Measurements from ENCODE around the gene NTM. TPM values are rescaled to one million over a fixed set of nuclear protein-coding genes. Genes with fewer than 3 reads are reported as not detected.

Gene NTM
- polyA plus RNA-seq, 1 experiment = 33.6 TPM

DNA sequence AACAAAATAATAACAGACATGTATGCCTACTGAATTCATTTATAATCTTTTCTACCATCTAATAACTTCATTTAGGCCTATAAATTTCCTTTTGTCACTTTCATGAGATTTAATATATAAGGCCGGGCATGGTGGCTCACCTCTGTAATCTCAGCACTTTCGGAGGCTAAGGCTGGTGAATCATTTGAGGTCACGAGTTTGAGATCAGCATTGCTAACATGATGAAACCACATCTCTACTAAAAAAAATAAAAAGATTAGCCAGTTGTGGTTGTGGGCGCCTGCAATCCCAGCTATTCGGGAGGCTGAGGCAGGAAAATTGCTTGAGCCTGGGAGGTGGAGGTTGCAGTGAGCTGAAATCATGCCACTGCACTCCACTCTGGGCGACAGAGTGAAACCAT is 14.2 kb upstream of the NTM start:
- no peaks in the 10 kb centered on the region for H3K27me3 ChIP-seq (ENCODE audit: control insufficient read depth, insufficient read depth, low read length)
- no peak for DNase-seq (ENCODE audit: low read depth)
- H3K4me3 ChIP-seq (ENCODE audit: low read depth, low read length) = no peak overlapping the region
- H3K36me3 ChIP-seq (ENCODE audit: control insufficient read depth, insufficient read depth, low read length) = no peaks in the 10 kb centered on the region
- TF ChIP-seq, protein P1, sequence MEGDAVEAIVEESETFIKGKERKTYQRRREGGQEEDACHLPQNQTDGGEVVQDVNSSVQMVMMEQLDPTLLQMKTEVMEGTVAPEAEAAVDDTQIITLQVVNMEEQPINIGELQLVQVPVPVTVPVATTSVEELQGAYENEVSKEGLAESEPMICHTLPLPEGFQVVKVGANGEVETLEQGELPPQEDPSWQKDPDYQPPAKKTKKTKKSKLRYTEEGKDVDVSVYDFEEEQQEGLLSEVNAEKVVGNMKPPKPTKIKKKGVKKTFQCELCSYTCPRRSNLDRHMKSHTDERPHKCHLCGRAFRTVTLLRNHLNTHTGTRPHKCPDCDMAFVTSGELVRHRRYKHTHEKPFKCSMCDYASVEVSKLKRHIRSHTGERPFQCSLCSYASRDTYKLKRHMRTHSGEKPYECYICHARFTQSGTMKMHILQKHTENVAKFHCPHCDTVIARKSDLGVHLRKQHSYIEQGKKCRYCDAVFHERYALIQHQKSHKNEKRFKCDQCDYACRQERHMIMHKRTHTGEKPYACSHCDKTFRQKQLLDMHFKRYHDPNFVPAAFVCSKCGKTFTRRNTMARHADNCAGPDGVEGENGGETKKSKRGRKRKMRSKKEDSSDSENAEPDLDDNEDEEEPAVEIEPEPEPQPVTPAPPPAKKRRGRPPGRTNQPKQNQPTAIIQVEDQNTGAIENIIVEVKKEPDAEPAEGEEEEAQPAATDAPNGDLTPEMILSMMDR (IDR thresholded peaks at IDR 0.05; ENCODE audit: insufficient read depth, low read depth, low read length) = no peak
- CTCF ChIA-PET = no interaction called here
- POLR2A ChIA-PET = no interaction called here

DNA sequence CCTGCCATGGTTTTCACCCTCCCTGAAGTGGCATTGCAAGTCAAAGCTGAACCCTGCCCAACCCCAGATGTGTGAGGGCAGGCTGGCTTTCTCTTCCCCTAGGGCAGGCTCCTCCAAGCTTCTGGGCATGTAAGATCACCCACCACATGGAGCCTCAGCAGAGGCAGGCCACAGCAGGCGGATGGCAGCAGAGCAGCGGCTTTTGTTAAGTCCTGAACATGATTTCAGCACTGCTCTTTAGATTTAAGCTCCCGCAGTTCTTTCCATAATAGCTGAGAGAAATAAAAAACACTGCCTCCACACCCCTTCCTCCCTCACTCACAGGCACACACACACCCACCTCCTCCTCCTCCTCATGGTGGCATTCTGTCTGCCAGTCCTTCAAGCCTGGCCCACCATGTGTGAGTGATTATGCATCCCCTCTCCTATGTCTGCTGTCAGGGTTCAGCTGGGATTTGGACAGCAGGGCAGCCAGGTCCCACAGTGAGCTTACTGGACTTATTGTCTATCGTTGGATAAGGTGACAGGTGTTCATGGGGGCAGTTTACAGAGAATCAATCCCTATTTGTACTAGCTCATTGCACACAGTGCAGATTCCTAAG is 5.0 kb upstream of the NTM start:
- H3K36me3 ChIP-seq (ENCODE audit: control insufficient read depth, insufficient read depth, low read length) = no peaks in the 10 kb centered on the region
- CTCF ChIA-PET = interaction anchor here (1.1 kb wide), 1 partner anchor 91 kb away, joined by 4 read pairs; no protein-coding TSS in a partner anchor
- POLR2A ChIA-PET = no interaction called here
- TF ChIP-seq, protein P1 (IDR thresholded peaks at IDR 0.05; ENCODE audit: insufficient read depth, low read depth, low read length) = no peak
- H3K27me3 ChIP-seq (ENCODE audit: control insufficient read depth, insufficient read depth, low read length) = no peaks in the 10 kb centered on the region; the same call in 1 of the 2 replicates
- no peak overlapping the region for H3K4me3 ChIP-seq (ENCODE audit: low read depth, low read length)
- no peak for DNase-seq (ENCODE audit: low read depth)

DNA sequence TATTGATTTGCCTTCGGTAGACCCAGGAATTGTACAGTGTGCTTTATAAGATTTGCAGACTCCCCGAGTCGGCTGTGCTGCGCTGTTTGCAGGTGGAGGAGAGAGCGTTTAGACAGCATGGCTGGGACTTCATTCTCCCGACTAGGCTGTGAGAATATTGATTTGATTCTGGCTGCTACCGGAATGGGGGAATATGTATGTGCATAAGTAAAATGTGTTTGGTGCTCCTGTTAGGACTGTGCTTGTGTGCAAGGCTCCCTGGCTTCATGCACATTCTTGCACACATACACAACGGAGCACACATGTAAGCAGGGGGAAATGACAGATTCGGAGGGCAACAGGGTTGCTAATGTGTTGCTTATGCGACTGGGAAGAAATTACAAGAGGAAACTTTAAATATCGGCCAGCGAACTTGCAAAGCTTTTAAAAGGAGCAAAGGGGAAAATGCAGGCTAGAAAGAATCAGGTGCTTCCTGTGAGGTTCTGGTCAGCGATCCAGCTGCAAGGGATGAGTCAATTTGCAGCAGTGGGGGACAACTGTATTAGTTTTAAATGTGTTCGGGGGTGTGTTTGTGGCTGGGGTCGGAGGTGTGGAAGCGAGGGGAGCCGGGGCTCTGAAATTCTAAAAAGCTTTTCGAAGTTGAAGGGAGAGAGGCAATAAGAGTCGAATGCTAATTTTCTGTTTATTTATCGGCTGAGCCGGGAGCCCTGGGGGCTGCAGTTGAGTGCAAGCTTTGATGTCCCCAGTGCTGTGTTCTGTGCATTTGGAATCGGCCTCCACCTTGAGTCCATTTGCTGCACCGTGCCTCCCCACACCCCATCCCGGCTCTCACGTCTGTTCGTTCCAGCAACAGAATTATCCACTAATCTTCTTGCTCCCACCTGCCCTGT is 731 bp downstream of the NTM start:
- CTCF ChIA-PET = no interaction called here
- no peak for DNase-seq (ENCODE audit: low read depth)
- H3K27me3 ChIP-seq (ENCODE audit: control insufficient read depth, insufficient read depth, low read length) = peaks cover 5% of the 10 kb centered on the region; the same call in 1 of the 2 replicates
- TF ChIP-seq, protein P1 (IDR thresholded peaks at IDR 0.05; ENCODE audit: insufficient read depth, low read depth, low read length) = no peak
- POLR2A ChIA-PET = no interaction called here
- H3K4me3 ChIP-seq (ENCODE audit: low read depth, low read length) = no peak overlapping the region
- no peaks in the 10 kb centered on the region for H3K36me3 ChIP-seq (ENCODE audit: control insufficient read depth, insufficient read depth, low read length)

DNA sequence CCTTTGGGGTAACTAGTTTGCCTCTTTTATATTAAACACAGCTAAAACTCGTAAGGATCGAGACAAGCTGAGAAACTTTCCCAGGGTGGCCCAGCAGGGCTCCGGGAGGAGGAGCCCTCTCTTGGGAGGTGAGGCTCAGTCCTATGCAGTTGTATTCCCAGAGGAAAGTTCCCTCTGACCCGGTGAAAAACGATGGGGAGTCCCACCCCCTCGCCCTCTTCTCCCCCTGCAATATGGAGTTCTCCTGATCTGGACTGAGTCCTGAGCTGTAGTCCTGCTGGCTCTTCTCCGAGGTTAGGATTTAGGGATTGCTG is 1.3 kb downstream of the NTM start:
- H3K27me3 ChIP-seq (ENCODE audit: control insufficient read depth, insufficient read depth, low read length) = peaks cover 5% of the 10 kb centered on the region; the same call in 1 of the 2 replicates
- CTCF ChIA-PET = no interaction called here
- POLR2A ChIA-PET = no interaction called here

More for the DNA sequence above, 1.3 kb downstream of the NTM start:
- Histone ChIP-seq H3K36me3 (ENCODE audit: control insufficient read depth, insufficient read depth, low read length) (no peaks in the 10 kb centered on the region), H3K4me3 (ENCODE audit: low read depth, low read length) (no peak overlapping the region)
- TF ChIP-seq, protein P1 (IDR thresholded peaks at IDR 0.05; ENCODE audit: insufficient read depth, low read depth, low read length) = no peak
- DNase-seq (ENCODE audit: low read depth) = no peak

All from BJ (cell line).